ENCODE results near the gene USP5. TPM values are rescaled to one million over a fixed set of nuclear protein-coding genes. Genes with fewer than 3 reads are reported as not detected.
A peak's percentile ranks its signal among the peaks of the same experiment; 100 is the strongest.
"Not testable (repeated sequence)": the region's sequence is repeated elsewhere in the genome, so short reads cannot be mapped to it uniquely, and the experiment has no call there.

The USP5 gene
- total RNA-seq, 1 experiment from 2014 or later = 175 TPM

GRCh38 chr12:6891646-6892001, 39.7 kb downstream of the USP5 start:
- H4K20me1 ChIP-seq (ENCODE audit: insufficient read depth) = no peaks in the 10 kb centered on the region
- ATAC-seq (peak; percentile 5), DNase-seq (ENCODE audit: low read depth, low spot score) (no peak)
- no peaks in the 10 kb centered on the region for H3K9me2 ChIP-seq (ENCODE audit: insufficient read depth)
- no peaks in the 10 kb centered on the region; a peak in 1 of 4 replicates for H3K36me3 ChIP-seq (ENCODE audit: control insufficient read depth in 1 of 2, insufficient read depth in 2 of 2, low read length in 2 of 2)
- H3K27ac ChIP-seq (ENCODE audit: low read depth, low read length) = peak overlapping the region; percentile 51
- peaks cover 12 to 18% of the 10 kb centered on the region in 2 experiments for H3K4me1 ChIP-seq (ENCODE audit: control insufficient read depth in 1 of 2, insufficient read depth in 2 of 2, low read length in 2 of 2)
- TF ChIP-seq REST (IDR thresholded peaks at IDR 0.05; ENCODE audit: low read depth) (no peak), SRF (IDR thresholded peaks at IDR 0.05; ENCODE audit: low read depth) (no peak), EZH2 (IDR thresholded peaks at IDR 0.05) (no peak), CTCF (IDR thresholded peaks at IDR 0.05 in 2 of 3, conservative IDR thresholded peaks at IDR 0.05 in 1 of 3; ENCODE audit: borderline replicate concordance in 1 of 3, insufficient read depth in 1 of 3, low read depth in 2 of 3, low read length in 2 of 3) (no peak), SIN3A (IDR thresholded peaks at IDR 0.05; ENCODE audit: low read depth) (no peak), ZNF274 (IDR thresholded peaks at IDR 0.05; ENCODE audit: low read depth, low read length) (no peak), EGR1 (IDR thresholded peaks at IDR 0.05; ENCODE audit: low read depth) (no peak), POLR2A (IDR thresholded peaks at IDR 0.05; ENCODE audit: borderline replicate concordance, extremely low read depth, insufficient read depth, insufficient read length) (no peak)
- peak overlapping the region; percentile 13 to 33 for H3K4me3 ChIP-seq (replicated peaks in 1 of 2; ENCODE audit: low read depth in 1 of 2, low read length in 2 of 2)
- RAD21 ChIA-PET (ENCODE audit: low non-redundant PET in 1 of 2, low total read pairs in 2 of 2, uncharacterized antibody in 2 of 2, unreplicated experiment in 2 of 2) = interaction anchor here (1.2 kb wide), 2 partner anchors 18 to 19 kb away, joined by 3 to 4 read pairs; partner anchors contain the start of gene SPSB2 (in 2 of the 2)
- peak overlapping the region; percentile 57 for H2AFZ ChIP-seq (ENCODE audit: low read depth, low read length, poor library complexity, severe bottlenecking)
- H3K79me2 ChIP-seq (ENCODE audit: insufficient read depth, low read length) = no peaks in the 10 kb centered on the region
- no peaks in the 10 kb centered on the region for H3K27me3 ChIP-seq (ENCODE audit: insufficient read depth, low read length)
- H3K9me3 ChIP-seq (ENCODE audit: control insufficient read depth in 1 of 2, insufficient read depth in 1 of 2, low read depth in 1 of 2, low read length in 2 of 2) = no peaks in the 10 kb centered on the region
- peak overlapping the region; percentile 46 for H3K9ac ChIP-seq (ENCODE audit: low read length)
- TSS peak; percentile 69 for BruUV-seq (replicated peaks)
- peak overlapping the region; percentile 73 for H3K4me2 ChIP-seq (ENCODE audit: low read length)
- CTCF ChIA-PET = interaction anchor here (0.9 to 2.1 kb wide), 12 partner anchors 10 to 222 kb away, joined by 3 to 30 read pairs (median 4); partner anchors contain the start of genes CDCA3, SPSB2, USP5 and ZNF384
- POLR2A ChIA-PET = interaction anchor here (0.7 to 1.7 kb wide), 12 partner anchors 11 to 72 kb away, joined by 3 to 10 read pairs (median 4); partner anchors contain the start of genes C12orf57, LRRC23, RNU7-1 and SPSB2
- intact Hi-C loops (cut with micrococcal nuclease) = loop anchor here (1.0 kb wide), 1 partner anchor 20 kb away; no protein-coding TSS in a partner anchor

GRCh38 chr12:6892683-6893082, 40.7 kb downstream of the USP5 start:
- H3K9me3 ChIP-seq (ENCODE audit: control insufficient read depth in 1 of 2, insufficient read depth in 1 of 2, low read depth in 1 of 2, low read length in 2 of 2); ATAC-seq; H3K79me2 ChIP-seq (ENCODE audit: insufficient read depth, low read length); POLR2A ChIA-PET; RAD21 ChIA-PET (ENCODE audit: low non-redundant PET in 1 of 2, low total read pairs in 2 of 2, uncharacterized antibody in 2 of 2, unreplicated experiment in 2 of 2); H3K27me3 ChIP-seq (ENCODE audit: insufficient read depth, low read length); H2AFZ ChIP-seq (ENCODE audit: low read depth, low read length, poor library complexity, severe bottlenecking); DNase-seq (ENCODE audit: low read depth, low spot score); H3K9ac ChIP-seq (ENCODE audit: low read length); H3K27ac ChIP-seq (ENCODE audit: low read depth, low read length); H3K4me2 ChIP-seq (ENCODE audit: low read length); H3K36me3 ChIP-seq (ENCODE audit: control insufficient read depth in 1 of 2, insufficient read depth in 2 of 2, low read length in 2 of 2); H3K4me3 ChIP-seq (replicated peaks in 1 of 2; ENCODE audit: low read depth in 1 of 2, low read length in 2 of 2); BruUV-seq (replicated peaks); H4K20me1 ChIP-seq (ENCODE audit: insufficient read depth); intact Hi-C loops (cut with micrococcal nuclease); H3K9me2 ChIP-seq (ENCODE audit: insufficient read depth): not testable (repeated sequence)
- H3K4me1 ChIP-seq (ENCODE audit: control insufficient read depth in 1 of 2, insufficient read depth in 2 of 2, low read length in 2 of 2) = peaks cover 12 to 18% of the 10 kb centered on the region in 2 experiments
- CTCF ChIA-PET = interaction anchor here (2.1 kb wide), 1 partner anchor 20 kb away, joined by 30 read pairs; the partner anchor contains the start of gene SPSB2
